Measurements from ENCODE around the gene PITPNC1.
A peak's percentile ranks its signal among the peaks of the same experiment; 100 is the strongest.
"Not testable (repeated sequence)": the region's sequence is repeated elsewhere in the genome, so short reads cannot be mapped to it uniquely, and the experiment has no call there.

The PITPNC1 gene

DNA sequence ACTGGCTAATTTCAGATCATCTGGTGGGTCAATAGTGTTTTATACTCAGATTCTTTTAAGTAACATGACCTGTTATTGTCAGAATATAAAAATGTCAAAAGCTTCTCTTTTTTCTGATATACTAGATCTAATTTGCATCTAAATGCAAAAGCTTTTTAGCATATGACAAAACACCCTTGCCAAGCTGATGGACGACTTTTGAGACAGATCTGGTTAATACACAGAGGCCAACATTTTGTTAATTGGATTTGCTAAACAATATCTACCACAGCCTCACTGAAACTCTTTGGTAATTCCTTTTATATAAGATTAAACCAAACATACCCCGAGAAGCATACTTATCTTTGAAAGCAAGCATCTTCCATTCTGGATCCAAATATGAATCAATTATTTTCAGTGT is 330.4 kb downstream of the PITPNC1 start:
- DNase-seq = no peak

DNA sequence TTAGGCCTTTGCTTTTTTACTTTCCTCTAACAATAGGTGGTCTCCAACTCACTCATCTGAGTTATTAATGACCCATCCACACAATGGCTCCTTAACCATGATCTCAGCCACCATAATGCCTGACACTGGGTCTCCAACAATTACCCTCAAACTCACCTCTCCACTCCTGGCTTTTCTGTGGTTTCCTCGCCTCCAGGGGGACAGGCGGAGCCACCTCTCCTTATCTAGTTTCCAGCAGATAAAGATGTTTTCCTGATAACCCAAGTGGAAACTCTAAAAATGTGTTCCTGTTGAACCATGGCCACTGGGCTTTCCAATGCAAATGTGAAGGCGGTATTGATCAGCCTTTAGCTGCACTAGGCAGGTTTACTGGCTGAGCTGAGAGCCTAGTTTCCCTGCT is 331.3 kb downstream of the PITPNC1 start:
- DNase-seq = no peak

DNA sequence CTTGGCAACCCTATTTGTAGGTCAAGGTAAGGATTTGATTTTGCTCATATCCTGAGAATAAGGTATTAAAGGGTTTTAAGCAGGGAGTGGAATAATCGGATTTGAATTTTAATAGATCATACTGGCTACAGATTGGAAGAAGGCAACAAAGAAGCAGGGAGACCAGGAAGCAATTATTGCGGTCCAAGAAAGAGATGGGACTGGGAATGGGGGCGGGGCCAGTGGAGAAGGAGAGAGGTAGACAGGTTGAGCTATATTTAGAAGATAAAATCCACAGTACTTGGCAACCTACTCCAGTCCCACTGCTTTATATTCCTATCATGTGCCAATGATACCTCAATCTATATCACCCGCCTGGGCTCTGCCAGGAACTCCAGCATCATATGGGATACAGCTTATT is 334.8 kb downstream of the PITPNC1 start:
- DNase-seq = no peak

DNA sequence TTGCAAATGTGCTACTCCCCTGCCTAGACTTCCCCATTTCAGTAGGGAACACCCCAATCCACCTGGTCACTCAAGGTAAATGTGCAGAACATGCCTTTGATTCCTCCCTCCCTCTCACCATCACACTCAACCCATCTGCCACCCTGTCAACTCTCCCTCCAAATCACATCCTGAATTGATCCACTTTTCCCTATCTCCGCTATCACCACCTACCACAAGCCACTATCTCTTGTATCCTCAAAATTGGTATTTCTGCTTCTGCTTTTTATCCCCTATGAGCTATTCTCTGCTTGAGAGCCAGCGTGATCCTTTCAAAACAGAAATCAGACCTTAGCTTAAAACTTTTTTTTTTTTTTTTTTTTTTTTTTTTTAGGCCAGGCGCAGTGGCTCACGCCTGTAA is 335.3 kb downstream of the PITPNC1 start:
- DNase-seq = no peak

DNA sequence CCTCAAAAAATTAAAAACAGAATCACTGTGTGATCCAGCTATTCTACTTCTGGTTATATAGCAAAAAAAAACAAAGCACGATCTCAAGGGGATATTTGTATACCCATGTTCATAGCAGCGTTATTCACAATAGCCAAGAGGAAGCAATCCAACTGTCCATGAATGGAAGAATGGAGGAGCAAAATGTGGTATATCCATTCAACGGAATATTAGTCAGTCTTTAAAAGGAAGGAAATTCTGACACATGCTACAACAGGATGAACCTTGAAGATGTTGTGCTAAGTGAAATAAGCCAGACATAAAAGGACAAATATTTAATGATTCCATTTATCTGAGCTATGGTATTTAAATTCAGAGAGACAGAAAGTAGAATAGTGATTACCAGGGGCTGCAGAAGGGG is 336.1 kb downstream of the PITPNC1 start:
- no peak for DNase-seq

DNA sequence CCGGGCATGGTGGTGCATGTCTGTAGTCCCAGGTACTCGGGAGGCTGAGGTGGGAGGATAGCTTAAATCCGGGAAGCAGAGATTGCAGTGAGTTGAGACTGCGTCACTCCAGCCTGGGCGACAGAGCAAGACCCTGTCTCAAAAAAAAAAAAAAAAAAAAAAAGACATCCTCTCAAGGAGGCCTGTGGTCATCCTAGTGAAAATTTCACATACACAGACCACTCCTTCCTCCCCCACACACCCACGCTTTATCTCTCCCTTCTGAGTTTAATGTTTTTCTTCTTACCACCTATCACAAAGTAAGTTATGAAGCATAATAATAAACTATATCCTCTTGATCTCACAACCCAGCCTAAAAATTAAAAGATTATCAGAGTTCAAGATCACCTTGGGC is 339.3 kb downstream of the PITPNC1 start:
- DNase-seq = no peak

DNA sequence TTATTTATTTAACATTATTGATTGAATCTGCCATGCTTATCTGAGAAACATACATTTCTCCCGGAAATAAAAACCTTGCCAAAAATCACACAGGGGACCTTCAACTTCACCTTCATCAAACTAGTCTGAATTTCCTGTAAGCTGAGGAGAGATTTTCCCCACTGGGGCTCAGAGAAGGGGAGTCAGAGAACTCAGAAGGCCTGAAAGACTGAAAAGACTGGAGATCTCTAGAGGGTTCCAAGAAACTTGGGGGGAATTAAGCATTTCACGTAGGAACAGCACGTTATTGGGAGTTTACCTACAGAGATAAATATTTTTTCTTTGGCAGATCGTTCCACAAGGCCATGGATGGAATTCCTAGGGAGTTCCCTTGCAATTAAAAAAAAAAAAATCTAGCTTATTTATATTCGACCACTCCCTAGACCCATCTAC is 340.1 kb downstream of the PITPNC1 start:
- no peak for DNase-seq

DNA sequence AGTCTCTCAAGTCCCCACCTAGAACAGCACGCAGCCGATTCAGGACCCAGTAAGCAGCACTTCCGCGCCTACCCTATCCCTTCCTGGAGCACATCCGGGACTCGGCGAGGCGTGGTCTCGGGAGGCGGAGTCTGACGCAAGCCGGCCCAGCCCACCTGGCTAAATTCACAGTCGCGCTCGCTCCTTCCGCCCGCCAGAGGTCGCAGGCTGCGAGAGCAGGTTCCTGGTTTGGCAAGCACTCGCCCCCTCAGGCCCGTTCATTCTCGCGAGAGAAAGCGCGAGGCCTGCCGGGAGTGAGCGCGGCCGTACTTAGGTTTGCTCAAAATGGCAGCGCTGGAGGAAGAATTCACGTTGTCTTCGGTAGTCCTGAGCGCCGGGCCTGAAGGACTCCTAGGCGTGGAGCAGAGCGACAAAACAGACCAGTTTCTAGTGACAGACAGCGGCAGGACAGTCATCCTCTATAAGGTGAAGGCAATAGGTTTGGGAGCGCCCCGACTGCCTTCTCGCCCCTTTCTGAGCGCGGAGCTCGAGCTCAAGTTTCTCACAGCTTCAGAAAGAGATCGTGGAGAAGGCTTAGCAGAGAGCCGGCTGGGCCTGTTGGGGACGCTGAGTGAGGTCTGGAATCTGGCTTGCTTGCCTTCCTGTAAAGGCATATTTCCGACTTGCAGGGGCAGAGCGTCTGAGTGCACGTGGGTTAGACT is 340.7 kb downstream of the PITPNC1 start, which contains the start of gene NOL11:
Gene NOL11 (plus strand): TSS at position 313 of the 701 bp plus-strand sequence. CDS start 12 bp downstream, at position 325.
- peak; percentile 99 for DNase-seq

DNA sequence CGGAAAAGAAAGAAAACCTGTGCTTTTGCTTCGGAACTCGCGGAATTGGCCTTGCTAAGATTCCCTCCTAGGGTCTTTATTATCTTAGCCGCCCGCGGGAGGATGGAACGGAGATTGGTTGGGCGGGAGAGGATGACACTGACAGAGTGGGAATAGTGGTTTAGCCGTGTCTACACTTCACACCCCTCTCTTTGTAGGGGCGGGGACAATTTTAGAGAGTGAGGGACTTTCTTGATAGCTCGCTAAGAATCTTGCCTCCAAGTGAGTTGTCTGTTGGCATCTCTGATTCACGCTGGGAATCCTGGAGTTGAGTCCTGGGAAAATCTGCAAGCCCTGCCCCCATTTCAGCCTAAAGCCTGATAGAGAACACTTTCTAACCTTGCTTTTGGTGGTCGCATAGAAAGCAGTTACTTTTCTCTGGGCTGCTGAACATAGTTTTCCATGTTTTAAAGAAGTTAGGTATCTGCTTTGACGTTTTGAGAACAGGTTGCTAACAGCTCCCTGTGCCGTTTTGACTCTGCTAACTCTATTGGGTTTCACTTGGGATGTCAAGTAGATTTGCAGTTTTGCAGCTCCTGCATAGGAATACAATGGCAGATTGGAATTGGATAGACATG is 341.4 kb downstream of the PITPNC1 start:
- DNase-seq = no peak

DNA sequence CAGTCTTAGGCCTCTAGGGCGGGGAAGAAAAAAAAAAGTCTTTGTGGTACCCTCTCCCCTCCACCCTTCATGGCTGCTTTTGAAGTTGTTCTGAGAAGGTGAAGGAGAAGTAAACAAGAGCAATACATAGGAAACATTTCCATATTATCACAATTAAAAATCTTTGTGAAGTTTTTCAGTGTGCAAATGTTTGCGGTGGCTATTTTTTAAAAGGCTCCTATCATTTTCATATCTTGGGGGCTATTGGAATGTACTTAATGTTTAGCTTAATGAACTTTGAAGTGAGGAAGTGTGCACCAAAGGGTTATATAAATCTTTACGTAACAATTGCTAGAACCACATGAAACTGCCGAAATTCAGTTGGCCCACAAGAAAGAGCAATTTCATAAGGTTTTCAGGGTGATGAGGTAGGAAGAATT is 348.3 kb downstream of the PITPNC1 start:
- DNase-seq = no peak

DNA sequence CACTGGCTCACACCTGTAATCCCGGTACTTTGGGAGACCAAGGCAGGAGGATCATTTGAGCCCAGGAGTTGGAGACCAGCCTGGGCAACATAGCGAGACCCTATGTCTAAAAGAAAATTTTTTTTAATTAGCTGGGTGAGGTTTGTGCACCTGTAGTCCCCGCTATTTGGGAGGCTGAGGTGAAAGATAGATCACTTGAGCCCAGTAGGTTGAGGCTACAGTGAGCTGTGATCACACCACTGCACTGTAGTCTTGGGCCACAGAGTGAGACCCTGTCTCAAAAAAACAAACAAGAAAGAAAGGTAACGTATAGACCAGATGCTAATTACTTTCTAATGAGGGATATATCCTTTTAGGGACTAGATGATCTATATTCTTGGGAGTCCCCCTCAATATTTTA is 348.7 kb downstream of the PITPNC1 start:
- no peak for DNase-seq

DNA sequence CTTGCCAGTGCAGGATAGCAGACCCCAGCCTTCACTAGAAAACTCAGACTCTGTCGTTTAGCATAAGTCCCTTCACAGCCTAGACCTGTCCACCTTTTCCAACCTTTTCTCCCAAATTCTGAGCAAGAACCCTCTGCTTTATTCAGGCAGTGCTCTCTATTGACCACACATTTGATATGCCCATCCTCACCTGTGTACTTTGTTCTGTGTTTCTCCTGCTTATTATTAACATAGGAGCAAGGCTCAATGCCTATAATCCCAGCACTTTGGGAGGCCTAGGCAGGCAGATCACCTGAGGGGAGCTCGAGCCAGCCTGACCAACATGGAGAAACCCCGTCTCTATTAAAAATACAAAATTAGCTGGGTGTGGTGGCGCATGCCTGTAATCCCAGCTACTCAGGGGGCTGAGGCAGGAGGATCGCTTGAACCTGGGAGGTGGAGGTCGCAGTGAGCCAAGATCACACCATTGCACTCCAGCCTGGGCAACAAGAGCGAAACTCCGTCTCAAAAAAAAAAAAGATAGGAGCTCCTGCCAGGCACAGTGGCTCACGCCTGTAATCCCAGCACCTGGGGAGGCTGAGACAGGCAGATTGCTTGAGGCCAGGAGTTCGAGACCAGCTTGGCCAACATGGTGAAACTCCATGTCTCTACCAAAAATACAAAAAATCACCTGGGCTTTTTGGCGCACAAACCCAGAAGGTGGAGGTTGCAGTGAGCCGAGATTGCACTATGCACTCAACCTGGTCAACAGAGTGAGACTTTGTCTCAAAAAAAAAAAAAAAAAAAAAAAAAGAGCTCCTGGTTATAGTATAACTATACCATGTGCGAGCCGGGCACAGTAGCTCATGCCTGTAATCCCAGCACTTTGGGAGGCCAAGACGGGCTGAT is 350.3 kb downstream of the PITPNC1 start:
- not testable (repeated sequence) for DNase-seq

DNA sequence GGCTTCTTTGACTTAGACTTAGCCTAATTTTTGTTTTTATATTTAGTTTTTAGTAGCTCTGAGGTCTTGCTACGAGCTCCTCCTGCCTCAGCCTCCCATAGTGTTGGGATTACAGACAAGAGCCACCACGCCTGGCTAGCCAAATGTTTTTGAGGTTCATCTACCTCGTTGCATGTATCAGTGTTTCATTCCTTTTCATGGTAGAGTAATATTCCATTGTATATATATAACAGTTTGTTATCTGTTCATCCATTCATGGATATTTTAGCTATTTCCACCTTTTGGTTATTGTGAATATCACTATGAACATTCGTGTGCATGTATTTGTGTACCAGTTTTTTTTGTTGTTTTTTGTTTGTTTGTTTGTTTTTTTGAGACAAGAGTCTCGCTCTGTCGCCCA is 352.8 kb downstream of the PITPNC1 start:
- no peak for DNase-seq

DNA sequence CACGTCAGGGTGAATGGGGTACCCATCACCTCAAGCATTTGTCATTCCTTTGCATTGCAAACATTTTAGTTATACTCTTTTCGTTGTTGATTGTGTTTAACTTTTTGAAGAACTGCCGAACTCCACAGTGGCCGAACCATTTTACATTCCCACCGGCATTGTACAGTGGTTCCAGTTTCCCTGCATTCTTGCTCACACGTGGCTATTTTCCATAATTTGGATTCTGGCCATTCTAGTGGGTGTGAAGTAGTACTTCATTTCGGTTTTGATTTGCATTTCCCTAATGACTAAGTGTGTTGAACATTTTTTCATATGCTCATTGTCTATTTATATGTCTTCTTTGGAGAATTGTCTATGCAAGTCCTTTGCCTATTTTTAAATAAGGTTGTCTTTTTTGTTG is 353.6 kb downstream of the PITPNC1 start:
- no peak for DNase-seq

DNA sequence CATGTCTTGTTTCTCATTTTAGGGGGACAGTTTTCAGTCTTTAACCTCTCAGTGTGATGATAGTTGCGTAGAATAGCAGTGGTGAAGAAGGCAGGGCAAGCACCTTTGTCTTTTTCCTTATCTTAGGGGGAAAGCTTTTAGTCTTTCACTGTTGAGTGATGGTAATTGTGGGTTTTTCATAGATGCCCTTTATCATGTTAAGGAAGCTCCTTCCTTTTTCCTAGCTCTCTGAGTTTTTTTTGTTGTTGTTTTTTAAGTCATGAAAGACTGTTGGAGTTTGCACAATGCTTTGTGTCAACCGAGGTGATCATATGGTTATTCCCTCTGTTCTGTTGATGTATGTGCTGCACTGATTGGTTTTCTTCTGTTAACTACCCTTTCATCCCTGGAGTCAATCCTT is 356.4 kb downstream of the PITPNC1 start:
- no peak for DNase-seq

DNA sequence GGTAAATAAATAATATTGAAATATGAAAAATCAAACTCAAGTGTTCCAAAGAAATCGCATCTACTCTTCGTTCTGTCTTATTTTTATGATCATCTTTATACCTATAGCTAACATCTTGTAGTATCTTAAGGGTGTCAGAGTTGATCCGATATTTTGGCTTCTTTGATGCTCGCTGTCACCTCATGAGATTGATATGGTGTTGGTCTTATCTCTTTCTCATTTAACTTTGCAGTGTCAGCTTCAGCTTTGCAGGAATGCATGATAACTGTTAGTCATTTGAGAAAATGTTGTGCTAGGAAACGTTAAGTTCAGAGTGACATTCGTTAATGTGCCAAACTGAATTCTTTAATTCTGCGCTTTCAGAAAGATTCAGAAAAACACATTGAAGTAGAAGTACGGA is 360.1 kb downstream of the PITPNC1 start:
- no peak for DNase-seq

DNA sequence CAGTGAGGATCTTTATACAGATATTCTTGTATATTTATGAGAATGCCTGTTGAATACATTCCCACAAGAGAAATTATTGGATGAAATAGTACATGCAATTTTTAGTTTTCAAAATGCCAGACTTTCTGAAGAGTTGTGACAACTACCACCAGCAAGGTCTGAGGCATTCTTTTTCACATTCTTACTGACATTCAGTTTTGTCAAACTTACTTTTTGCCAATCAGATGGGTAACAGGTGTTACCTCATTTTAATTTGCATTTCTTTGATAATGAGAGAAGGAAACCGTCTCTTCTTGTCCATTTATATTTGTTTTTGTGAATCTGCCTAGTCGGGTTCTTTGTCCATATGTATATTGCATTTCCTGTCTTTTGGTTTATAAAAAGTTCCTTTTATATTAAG is 364.9 kb downstream of the PITPNC1 start:
- no peak for DNase-seq

Measured in activated CD4-positive, CD25-positive, alpha-beta regulatory T cell treated with anti-CD3 and anti-CD28 coated beads, Interleukin-2, amount 50 U/mL, for 72 hours (primary cell).